Activated B cell treated with CpG ODN at 0.5 μM for 24 hours (primary cell): ENCODE measurements around the gene GRM3. TPM values are rescaled to one million over a fixed set of nuclear protein-coding genes. Genes with fewer than 3 reads are reported as not detected.

Experiments used
- ATAC-seq: fragments of 200-7000 bp; cut with Tn5 transposase; one replicate; pipeline ENCODE4 v1.10.0; 2021; ENCODE audit warnings: low read depth, mild to moderate bottlenecking, moderate library complexity
- CTCF ChIA-PET: fragments of 350-600 bp; sonication (Branson Sonifier 250); formaldehyde crosslinking; loops from one replicate; lab custom pipeline; 2021; ENCODE audit warnings: antibody characterized with exemption; lab: Charles Lee
- POLR2A ChIA-PET: fragments of 350-600 bp; sonication (Branson Sonifier 250); formaldehyde crosslinking; loops from one replicate; lab custom pipeline; 2021; ENCODE audit warnings: antibody characterized with exemption; lab: Charles Lee
- DNase-seq: peaks from one replicate; pipeline ENCODE4 v3.0.0; 2022
- H3K27ac Mint-ChIP-seq: one replicate; pipeline ENCODE4 v1.8.0; 2020; ENCODE audit warnings: mixed read lengths
- H3K27me3 Mint-ChIP-seq: one replicate; pipeline ENCODE4 v1.8.0; 2021; ENCODE audit warnings: mixed read lengths
- H3K36me3 Mint-ChIP-seq: one replicate; pipeline ENCODE4 v1.8.0; 2021; ENCODE audit warnings: low read depth, mixed read lengths
- H3K4me1 Mint-ChIP-seq: one replicate; pipeline ENCODE4 v1.8.0; 2021; ENCODE audit warnings: mixed read lengths
- H3K4me3 Mint-ChIP-seq: one replicate; pipeline ENCODE4 v1.8.0; 2020; ENCODE audit warnings: mild to moderate bottlenecking, mixed read lengths
- H3K9me3 Mint-ChIP-seq: one replicate; pipeline ENCODE4 v1.8.0; 2020; ENCODE audit warnings: mixed read lengths
- CTCF ChIP-seq: fragments of 200-600 bp; IDR thresholded peaks from one replicate; pipeline ENCODE4 v1.8.0; 2022; ENCODE audit warnings: antibody characterized with exemption, mild to moderate bottlenecking
- intact Hi-C: fragments of 100-400 bp; cut with micrococcal nuclease; formaldehyde crosslinking; loops from one replicate; pipeline ENCODE4 v1.15.1; 2024
- total RNA-seq: library from RNA; stranded (reverse); gene quantifications from 2 replicates; pipeline ENCODE4 v1.2.3, GENCODE V29; 2022

The GRM3 gene
- total RNA-seq, 1 donor from 2014 or later: not detected

- Mint-ChIP-seq H3K9me3 (no peaks in the 10 kb centered on the region), H3K4me3 (no peak overlapping the region)
- no peak for ATAC-seq
Observed at GRCh38 chr7:86653919-86654659, 10.4 kb downstream of the GRM3 start.

GRCh38 chr7:86657948-86658347 lies 14.2 kb downstream of the GRM3 start:
- no peak overlapping the region for H3K27ac Mint-ChIP-seq
- ATAC-seq (no peak), DNase-seq (no peak)
- no peaks in the 10 kb centered on the region for H3K27me3 Mint-ChIP-seq
- no peak for TF ChIP-seq CTCF
- POLR2A ChIA-PET: no interaction called here
- intact Hi-C loops: no loop called here
- H3K36me3 Mint-ChIP-seq: no peaks in the 10 kb centered on the region
- H3K9me3 Mint-ChIP-seq: no peaks in the 10 kb centered on the region
- no peaks in the 10 kb centered on the region for H3K4me1 Mint-ChIP-seq
- CTCF ChIA-PET: no interaction called here
- no peak overlapping the region for H3K4me3 Mint-ChIP-seq

More at GRCh38 chr7:86653919-86654659, 10.4 kb downstream of the GRM3 start:
- POLR2A ChIA-PET: no interaction called here
- Mint-ChIP-seq H3K27me3 (peaks cover 2% of the 10 kb centered on the region), H3K27ac (no peak overlapping the region), H3K4me1 (no peaks in the 10 kb centered on the region), H3K36me3 (no peaks in the 10 kb centered on the region)
- CTCF ChIA-PET: no interaction called here
- intact Hi-C loops: no loop called here
- DNase-seq: no peak
- no peak for TF ChIP-seq CTCF

GRCh38 chr7:86660950-86661462 lies 17.3 kb downstream of the GRM3 start:
- ATAC-seq (no peak), DNase-seq (no peak)
- no peaks in the 10 kb centered on the region for H3K36me3 Mint-ChIP-seq
- no peak for TF ChIP-seq CTCF
- intact Hi-C loops: no loop called here
- no peaks in the 10 kb centered on the region for H3K9me3 Mint-ChIP-seq
- no peak overlapping the region for H3K27ac Mint-ChIP-seq
- no peaks in the 10 kb centered on the region for H3K27me3 Mint-ChIP-seq
- CTCF ChIA-PET: no interaction called here
- no peak overlapping the region for H3K4me3 Mint-ChIP-seq
- no peaks in the 10 kb centered on the region for H3K4me1 Mint-ChIP-seq
- POLR2A ChIA-PET: no interaction called here

- POLR2A ChIA-PET: no interaction called here
- intact Hi-C loops: no loop called here
- Mint-ChIP-seq H3K27ac (no peak overlapping the region), H3K4me1 (no peaks in the 10 kb centered on the region), H3K4me3 (no peak overlapping the region), H3K9me3 (no peaks in the 10 kb centered on the region), H3K36me3 (no peaks in the 10 kb centered on the region), H3K27me3 (no peaks in the 10 kb centered on the region)
- no peak for DNase-seq
- no peak for TF ChIP-seq CTCF
- CTCF ChIA-PET: no interaction called here
- ATAC-seq: no peak
Observed at GRCh38 chr7:86664486-86664885, 20.8 kb downstream of the GRM3 start.

- no peak overlapping the region for H3K4me3 Mint-ChIP-seq
- CTCF ChIA-PET: no interaction called here
- H3K36me3 Mint-ChIP-seq: no peaks in the 10 kb centered on the region
- POLR2A ChIA-PET: no interaction called here
- TF ChIP-seq CTCF: no peak
- no peak overlapping the region for H3K27ac Mint-ChIP-seq
- H3K4me1 Mint-ChIP-seq: no peaks in the 10 kb centered on the region
- ATAC-seq (no peak), DNase-seq (no peak)
- intact Hi-C loops: no loop called here
- no peaks in the 10 kb centered on the region for H3K27me3 Mint-ChIP-seq
- H3K9me3 Mint-ChIP-seq: no peaks in the 10 kb centered on the region
Observed at GRCh38 chr7:86664991-86665390, 21.3 kb downstream of the GRM3 start.
